GM12801 (cell line): ENCODE measurements around the gene RPL19.

Source experiments
- CTCF ChIP-seq: IDR thresholded peaks from one replicate; pipeline ENCODE4 v1.5.1; 2011; ENCODE audit warnings: control low read depth; ENCODE audit not compliant: insufficient read length; ENCODE audit errors: extremely low read depth

The RPL19 gene

GRCh38 chr17:39222151-39222550 lies 22.1 kb downstream of the RPL19 start:
- TF ChIP-seq CTCF: no peak

GRCh38 chr17:39222866-39223834 lies 23.1 kb downstream of the RPL19 start:
- no peak for TF ChIP-seq CTCF

- TF ChIP-seq CTCF: no peak
These were observed 24.1 kb downstream of the RPL19 start for GRCh38 chr17:39223907-39224777.

GRCh38 chr17:39224778-39225307 lies 24.8 kb downstream of the RPL19 start:
- TF ChIP-seq CTCF: no peak

GRCh38 chr17:39225308-39225958 lies 25.4 kb downstream of the RPL19 start, which contains the start of gene STAC2:
STAC2 (minus strand) TSS chr17:39225945; CDS start chr17:39225502, 443 bp downstream.
- no peak for TF ChIP-seq CTCF

GRCh38 chr17:39225959-39226683 lies 26.0 kb downstream of the RPL19 start:
- no peak for TF ChIP-seq CTCF
